IgD-negative memory B cell (primary cell): ENCODE measurements around the gene FAM163B. TPM values are rescaled to one million over a fixed set of nuclear protein-coding genes. Genes with fewer than 3 reads are reported as not detected.

ENCODE experiments used
- H3K27ac Mint-ChIP-seq, 3 donors: one replicate each; pipeline ENCODE4 v1.8.0; 2020 to 2022; ENCODE audit warnings: mild to moderate bottlenecking in 3 of 3, mixed read lengths in 3 of 3, moderate library complexity in 1 of 3
- H3K27me3 Mint-ChIP-seq: one replicate; pipeline ENCODE4 v1.8.0; 2021; ENCODE audit warnings: mixed read lengths
- H3K36me3 Mint-ChIP-seq: one replicate; pipeline ENCODE4 v1.8.0; 2020; ENCODE audit warnings: mild to moderate bottlenecking, mixed read lengths
- H3K4me1 Mint-ChIP-seq, 3 donors: one replicate each; pipeline ENCODE4 v1.8.0; 2020 to 2022; ENCODE audit warnings: mixed read lengths in 3 of 3, mild to moderate bottlenecking in 1 of 3
- H3K4me3 Mint-ChIP-seq, 4 donors: one replicate each; pipeline ENCODE4 v1.8.0; 2020 to 2022; ENCODE audit warnings: mild to moderate bottlenecking in 4 of 4, mixed read lengths in 4 of 4, moderate library complexity in 3 of 4
- H3K9me3 Mint-ChIP-seq, 3 donors: one replicate each; pipeline ENCODE4 v1.8.0; 2020 to 2021; ENCODE audit warnings: mixed read lengths in 3 of 3, mild to moderate bottlenecking in 1 of 3
- polyA plus RNA-seq: library from polyadenylated mRNA; unstranded; fragments of 300-500 nt; fragmentation: Illumina TruSeq; gene quantifications from one replicate; pipeline ENCODE4 v1.2.3, GENCODE V29; 2021

The FAM163B gene
- polyA plus RNA-seq, 1 donor from 2014 or later = not detected

DNA sequence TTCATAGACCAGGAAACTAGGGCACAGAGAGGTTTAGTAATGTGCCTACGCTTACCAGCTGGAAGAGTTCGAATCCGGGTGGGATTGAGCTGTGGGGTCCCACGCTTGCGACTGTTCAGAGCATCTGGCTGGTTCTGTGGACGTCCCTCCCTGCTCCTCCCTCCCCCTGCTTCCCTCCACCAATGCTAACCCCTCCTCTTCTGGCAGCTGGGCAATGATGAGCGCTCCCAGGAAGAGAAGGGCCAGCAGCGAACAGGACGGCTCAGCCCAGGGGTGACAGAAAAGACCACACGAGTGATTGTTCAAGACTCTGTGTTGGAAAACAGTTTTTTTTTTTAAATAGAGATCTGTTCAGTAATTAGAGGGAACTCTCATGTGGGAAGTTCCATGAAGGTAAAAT lies 6.9 kb downstream of the FAM163B start:
- H3K36me3 Mint-ChIP-seq = no peaks in the 10 kb centered on the region
- H3K9me3 Mint-ChIP-seq = peaks cover 0 to 4% (median 2%) of the 10 kb centered on the region in 3 donors
- H3K4me3 Mint-ChIP-seq = no peak overlapping the region
- peaks cover 2 to 9% (median 8%) of the 10 kb centered on the region in 3 donors for H3K4me1 Mint-ChIP-seq
- peaks cover 22% of the 10 kb centered on the region for H3K27me3 Mint-ChIP-seq
- H3K27ac Mint-ChIP-seq = peak overlapping the region in 1 of 3 donors; percentile 84

DNA sequence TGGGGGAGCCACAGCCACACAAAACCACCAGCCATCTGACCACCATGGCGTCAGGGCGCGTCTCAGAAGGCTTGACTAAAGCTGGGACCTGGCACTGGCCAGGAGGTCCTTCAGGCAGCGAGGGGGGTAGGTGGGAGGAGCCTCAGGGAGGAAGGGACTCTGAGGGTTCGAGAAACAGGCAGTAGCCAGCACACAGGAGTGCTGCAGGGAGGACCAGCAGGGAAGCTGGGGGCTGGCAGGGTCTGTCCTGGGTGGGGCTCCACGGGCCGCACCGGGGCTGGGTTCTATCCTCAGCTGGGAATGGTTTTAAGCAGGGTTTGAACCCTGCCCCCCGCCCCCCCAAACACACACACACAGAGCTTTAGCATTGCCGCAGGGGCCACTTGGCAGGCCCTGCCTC lies 7.4 kb downstream of the FAM163B start:
- Mint-ChIP-seq H3K27ac (no peak overlapping the region), H3K36me3 (no peaks in the 10 kb centered on the region), H3K4me3 (no peak overlapping the region), H3K4me1 (peaks cover 2 to 9% (median 8%) of the 10 kb centered on the region in 3 donors), H3K9me3 (peaks cover 2 to 9% (median 5%) of the 10 kb centered on the region in 3 donors), H3K27me3 (peaks cover 19% of the 10 kb centered on the region)

DNA sequence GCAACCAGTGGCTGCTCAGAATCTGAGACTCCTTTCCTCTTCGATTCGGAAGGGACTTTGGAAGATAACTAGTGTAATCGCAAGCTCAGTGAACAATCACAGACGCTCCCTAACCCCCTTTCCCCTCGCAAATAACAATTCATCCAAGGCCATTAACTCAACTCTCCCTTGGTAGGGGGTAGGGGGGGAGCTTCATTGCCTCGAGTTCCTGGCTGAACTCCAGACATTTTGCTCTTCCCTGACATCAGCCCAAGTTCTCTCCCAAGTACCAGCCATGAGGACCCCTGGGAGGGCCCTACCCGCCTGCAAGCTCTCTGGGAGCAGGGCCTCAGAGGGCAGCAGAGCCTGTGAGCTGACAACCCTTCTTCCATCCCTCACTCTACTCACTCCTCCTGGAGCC lies 8.4 kb downstream of the FAM163B start:
- peak overlapping the region in 1 of 3 donors; percentile 89 for H3K27ac Mint-ChIP-seq
- H3K4me1 Mint-ChIP-seq = peaks cover 2 to 9% (median 8%) of the 10 kb centered on the region in 3 donors
- H3K36me3 Mint-ChIP-seq = no peaks in the 10 kb centered on the region
- H3K4me3 Mint-ChIP-seq = no peak overlapping the region
- peaks cover 2 to 9% (median 5%) of the 10 kb centered on the region in 3 donors for H3K9me3 Mint-ChIP-seq
- H3K27me3 Mint-ChIP-seq = peaks cover 15% of the 10 kb centered on the region

DNA sequence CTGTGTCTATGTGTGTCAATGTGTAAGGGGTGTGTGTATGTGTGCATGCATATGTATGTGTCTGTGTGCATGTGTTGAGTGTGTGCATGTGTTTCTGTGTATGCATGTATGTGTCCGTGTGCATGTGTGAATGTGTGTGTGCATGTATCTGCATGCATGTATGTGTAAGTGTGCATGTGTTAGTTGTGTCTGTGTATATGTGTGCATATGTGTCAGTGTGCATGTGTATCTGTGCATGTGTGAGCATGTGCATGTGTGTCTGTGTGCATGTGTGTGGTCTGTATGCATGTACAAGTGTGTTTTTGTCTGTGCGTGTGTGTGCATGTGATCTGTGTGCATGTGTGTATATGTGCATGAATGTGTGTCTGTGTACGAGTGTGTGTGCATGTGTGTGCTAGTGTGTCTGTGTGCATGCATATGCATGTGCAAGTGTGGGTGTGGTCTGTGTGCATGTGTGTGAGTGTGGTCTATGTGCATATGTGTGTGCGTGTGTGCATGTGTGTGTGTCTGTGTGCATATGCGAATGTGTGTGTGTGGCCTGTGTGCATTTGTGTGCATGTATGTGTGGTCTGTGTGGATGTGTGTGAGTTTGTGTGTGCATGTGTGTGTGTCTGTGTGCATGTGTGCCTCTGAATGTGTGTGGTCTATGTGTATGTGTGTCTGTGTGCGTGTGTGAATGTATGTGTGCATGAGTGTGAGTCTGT lies 9.6 kb downstream of the FAM163B start:
- Mint-ChIP-seq H3K4me1 (peaks cover 0 to 7% (median 4%) of the 10 kb centered on the region in 3 donors), H3K27ac (no peak overlapping the region), H3K36me3 (no peaks in the 10 kb centered on the region), H3K4me3 (no peak overlapping the region), H3K27me3 (peaks cover 9% of the 10 kb centered on the region), H3K9me3 (peaks cover 2 to 9% (median 5%) of the 10 kb centered on the region in 3 donors)

DNA sequence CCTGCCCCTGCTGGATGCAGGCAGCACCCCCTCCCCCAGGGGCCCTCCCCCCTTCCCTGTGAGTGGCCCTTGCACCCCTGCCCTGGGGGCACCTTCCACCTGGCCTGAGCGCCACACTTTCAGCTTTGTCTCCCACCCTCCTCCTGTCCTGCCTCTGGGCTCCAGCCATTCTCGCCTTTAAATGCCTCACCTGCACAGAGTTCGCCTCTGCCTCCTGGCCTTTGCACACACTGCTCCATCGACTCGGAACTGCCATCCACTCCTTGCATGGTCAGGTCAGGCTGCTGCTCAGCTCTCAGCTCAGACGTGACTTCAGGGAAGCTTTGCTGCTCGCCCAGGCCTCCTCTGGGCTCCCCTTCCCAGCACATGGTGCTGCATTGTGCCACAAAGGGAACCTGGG lies 10.2 kb downstream of the FAM163B start:
- Mint-ChIP-seq H3K4me1 (peaks cover 0 to under 1% (median 0%) of the 10 kb centered on the region in 3 donors), H3K9me3 (peaks cover 2 to 9% (median 5%) of the 10 kb centered on the region in 3 donors), H3K27ac (no peak overlapping the region), H3K36me3 (no peaks in the 10 kb centered on the region), H3K27me3 (peaks cover 7% of the 10 kb centered on the region), H3K4me3 (no peak overlapping the region)

DNA sequence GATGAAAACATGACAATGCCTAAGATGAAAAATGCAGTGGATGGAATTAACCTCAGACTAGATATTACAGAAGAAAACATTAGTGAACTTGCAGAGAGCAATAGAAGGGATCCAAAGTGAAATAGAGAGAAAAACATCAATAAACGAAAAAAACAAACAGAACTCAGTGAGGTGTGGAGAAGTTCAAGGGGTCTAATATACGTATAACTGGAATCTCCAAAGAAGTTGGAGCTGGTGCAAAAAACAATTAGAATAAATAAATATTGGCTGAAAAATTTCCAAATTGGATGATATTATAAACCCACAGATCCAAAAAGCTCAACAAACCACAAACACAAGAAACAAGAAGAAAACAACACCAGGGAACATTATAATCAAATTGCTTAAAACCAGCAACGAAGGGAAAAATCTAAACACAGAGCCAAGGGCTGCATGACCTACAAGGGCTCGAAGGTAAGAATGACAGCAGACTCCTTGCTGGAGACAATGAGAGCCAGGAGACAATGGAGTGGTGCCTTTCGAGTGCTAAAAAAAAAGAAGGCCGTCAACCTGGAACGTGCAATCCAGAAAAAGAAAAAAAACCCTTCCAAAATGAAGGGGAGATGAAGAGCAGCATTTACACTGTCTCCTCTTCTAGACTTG lies 11.8 kb downstream of the FAM163B start:
- Mint-ChIP-seq H3K4me1 (no peaks in the 10 kb centered on the region), H3K36me3 (no peaks in the 10 kb centered on the region), H3K9me3 (peaks cover 2 to 9% (median 5%) of the 10 kb centered on the region in 3 donors), H3K27ac (no peak overlapping the region), H3K4me3 (no peak overlapping the region), H3K27me3 (peaks cover 4% of the 10 kb centered on the region)

DNA sequence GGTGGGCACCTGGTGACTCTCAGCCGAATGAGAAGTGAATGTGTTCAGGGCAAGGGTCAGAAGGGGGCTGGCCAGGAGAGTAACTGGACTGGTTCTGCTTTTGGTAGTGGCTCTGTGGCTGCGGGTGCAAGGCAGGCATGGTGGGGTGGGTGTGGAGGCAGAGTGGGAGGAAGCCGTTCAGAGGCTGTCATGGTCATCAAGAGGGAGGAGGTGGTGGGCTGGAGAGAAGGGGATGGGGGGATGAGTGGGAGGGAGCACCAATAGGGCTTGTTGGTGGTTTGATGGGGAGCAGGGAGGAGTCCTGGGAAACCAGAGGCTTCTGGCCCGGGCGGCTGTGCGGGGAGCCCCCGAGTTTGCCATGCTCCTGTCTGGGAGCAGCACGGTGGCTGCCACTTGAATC lies 13.3 kb downstream of the FAM163B start:
- H3K4me3 Mint-ChIP-seq = peak overlapping the region in 1 of 4 donors; percentile 41

DNA sequence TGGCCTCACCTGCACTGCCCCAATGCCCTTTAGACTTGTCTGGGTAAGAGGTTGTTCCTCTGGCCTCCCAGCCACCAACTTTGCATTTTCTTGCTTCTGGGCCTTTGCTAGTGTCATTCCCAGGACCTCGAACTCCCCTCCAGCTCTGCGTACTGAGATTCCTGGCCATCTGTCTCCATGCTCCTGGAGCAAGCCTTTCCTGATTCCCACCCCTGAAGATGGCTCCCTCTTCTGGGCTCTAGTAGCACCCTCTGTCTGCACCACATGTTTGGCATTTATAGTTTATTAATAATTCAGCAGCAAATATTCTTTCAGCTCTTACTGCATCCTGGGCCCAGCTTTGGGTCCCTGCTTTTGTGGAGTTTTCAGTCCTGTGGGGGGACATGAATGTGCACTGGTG lies 14.9 kb downstream of the FAM163B start:
- Mint-ChIP-seq H3K9me3 (peaks cover 2 to 9% (median 5%) of the 10 kb centered on the region in 3 donors), H3K4me3 (no peak overlapping the region), H3K36me3 (no peaks in the 10 kb centered on the region), H3K27me3 (peaks cover 6% of the 10 kb centered on the region), H3K4me1 (no peaks in the 10 kb centered on the region), H3K27ac (no peak overlapping the region)

More for the DNA sequence above, 13.3 kb downstream of the FAM163B start:
- Mint-ChIP-seq H3K36me3 (no peaks in the 10 kb centered on the region), H3K27me3 (peaks cover 4% of the 10 kb centered on the region), H3K9me3 (peaks cover 2 to 9% (median 5%) of the 10 kb centered on the region in 3 donors), H3K27ac (no peak overlapping the region), H3K4me1 (no peaks in the 10 kb centered on the region)

DNA sequence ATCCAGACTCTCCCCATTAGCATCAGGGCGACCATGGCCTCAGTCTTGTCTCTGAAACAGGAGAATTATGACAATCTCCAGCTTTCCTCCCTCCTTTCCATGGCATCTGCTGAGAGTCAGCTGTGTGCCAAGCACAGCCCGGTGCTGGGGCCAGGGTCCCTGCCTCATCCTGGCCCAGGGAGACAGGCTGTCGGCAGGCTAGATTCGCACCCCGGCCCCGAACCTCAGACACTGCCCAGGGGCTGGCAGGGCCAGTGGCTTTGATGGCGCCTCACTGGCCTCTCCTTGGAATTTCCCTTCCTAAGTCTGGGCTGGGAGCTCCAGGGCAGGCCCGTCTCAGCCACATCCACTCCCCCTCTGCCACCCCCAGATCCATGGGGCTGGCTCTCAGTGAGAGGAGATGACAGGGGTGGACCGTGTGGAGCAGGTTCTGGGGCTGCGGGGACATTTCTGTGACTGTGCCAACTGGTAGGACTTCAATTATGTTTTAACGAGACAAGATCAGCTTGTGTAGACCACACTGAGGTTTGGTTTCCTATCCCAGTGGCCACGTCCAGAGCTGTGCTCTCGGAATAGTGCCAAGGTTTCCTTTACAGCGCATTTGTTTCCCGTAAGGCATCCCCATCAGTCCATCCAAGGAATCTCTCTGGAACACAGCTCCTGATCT lies 15.5 kb downstream of the FAM163B start:
- Mint-ChIP-seq H3K36me3 (no peaks in the 10 kb centered on the region), H3K4me3 (no peak overlapping the region), H3K27me3 (peaks cover 6% of the 10 kb centered on the region), H3K4me1 (no peaks in the 10 kb centered on the region), H3K9me3 (peaks cover 2 to 9% (median 5%) of the 10 kb centered on the region in 3 donors), H3K27ac (no peak overlapping the region)

DNA sequence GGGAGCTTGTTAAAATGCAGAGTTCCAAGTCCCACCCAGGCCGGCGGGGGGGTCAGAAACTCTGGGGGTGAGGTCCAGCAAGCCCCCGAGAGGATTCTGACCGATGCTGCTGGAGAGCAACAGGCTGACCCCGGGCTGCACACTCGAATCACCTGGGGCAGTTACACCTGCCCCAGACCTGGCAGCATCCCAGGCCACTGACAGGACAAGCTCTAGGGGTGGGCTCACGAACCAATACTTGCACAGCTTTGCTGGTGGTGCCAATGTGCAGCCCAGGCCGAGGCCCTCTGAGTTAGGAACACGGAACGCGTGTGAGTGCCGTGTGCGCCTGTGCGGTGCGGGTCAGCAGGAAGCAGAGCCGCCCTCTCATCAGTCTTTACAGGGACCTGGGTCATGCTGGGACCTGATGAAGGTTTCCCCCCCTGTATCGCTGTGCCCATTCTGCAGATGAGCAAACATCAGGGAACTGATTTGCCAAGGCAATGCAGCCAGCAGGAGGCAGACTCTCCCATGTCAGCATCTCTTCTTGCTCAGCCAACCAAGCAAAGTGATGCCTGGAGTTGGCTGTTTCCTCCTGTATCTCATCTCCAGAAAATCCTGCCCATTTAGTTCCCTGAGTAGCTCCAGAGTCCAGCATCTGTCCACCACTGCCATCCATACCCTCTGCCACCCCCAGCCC lies 16.3 kb downstream of the FAM163B start:
- Mint-ChIP-seq H3K27ac (no peak overlapping the region), H3K27me3 (peaks cover 6% of the 10 kb centered on the region), H3K4me1 (no peaks in the 10 kb centered on the region), H3K36me3 (no peaks in the 10 kb centered on the region), H3K4me3 (no peak overlapping the region), H3K9me3 (peaks cover 2 to 9% (median 4%) of the 10 kb centered on the region in 3 donors)

DNA sequence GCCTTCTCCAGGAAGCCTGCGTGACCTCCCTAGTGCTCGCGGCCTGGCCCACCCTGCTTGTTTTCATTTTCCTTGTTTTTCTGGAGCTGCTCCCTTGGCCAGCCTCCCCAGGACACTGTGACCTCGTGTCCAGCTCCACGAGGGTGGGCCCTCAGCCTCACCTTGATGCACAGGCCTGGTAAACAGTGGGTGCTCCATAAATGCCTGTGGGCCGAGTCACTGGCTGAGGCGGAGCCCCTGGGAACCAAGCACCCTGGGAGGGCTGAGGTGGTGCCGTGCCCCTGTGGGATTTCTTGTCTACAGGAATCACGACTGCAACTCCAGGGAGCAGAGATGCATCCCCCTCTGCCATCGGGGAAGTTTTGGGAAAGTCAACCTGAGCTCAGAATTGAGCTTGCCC lies 17.2 kb downstream of the FAM163B start:
- Mint-ChIP-seq H3K27ac (no peak overlapping the region), H3K36me3 (no peaks in the 10 kb centered on the region), H3K4me1 (no peaks in the 10 kb centered on the region), H3K9me3 (peaks cover 0 to 3% (median 1%) of the 10 kb centered on the region in 3 donors), H3K4me3 (no peak overlapping the region), H3K27me3 (peaks cover 6% of the 10 kb centered on the region)

DNA sequence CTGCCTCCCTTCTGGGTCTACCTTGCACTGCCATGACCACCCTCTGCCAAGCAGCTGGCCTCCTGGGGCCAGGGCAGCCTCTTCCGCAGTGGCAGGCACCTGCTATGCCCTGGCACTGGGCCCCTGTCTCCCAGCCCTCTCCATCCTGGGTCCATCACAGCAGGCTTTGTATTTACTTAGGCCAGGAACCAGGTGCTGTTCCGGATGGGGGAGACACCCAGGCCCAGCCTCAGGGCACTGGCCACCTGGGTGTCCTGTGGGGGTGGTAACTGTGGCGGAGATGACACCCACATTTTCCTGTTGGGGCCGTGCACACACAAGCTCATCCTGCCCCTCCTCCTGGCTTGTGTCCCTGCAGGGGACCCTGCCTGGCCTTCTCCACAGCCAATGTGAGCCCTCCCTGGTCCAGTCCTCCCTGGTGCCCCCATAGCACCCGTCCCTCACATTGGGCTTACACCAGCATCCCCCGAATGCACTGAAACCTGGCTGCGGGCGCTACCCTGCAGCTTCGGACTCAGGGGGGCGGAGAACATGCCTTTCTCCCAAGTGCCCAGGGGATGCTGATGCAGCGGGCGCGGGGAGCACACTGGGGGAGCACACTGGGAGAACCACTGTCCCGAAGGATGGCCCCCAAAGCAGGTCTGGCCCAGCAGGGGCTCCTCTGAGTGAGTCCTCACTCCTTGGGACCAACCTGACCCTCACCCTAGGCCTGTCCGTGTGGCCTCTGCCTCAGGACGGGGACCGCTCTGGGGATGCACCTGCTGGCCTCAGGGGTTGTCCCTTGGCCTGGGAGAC lies 17.9 kb downstream of the FAM163B start:
- Mint-ChIP-seq H3K4me1 (no peaks in the 10 kb centered on the region), H3K27ac (no peak overlapping the region), H3K9me3 (no peaks in the 10 kb centered on the region), H3K36me3 (no peaks in the 10 kb centered on the region), H3K4me3 (no peak overlapping the region), H3K27me3 (peaks cover 7% of the 10 kb centered on the region)

DNA sequence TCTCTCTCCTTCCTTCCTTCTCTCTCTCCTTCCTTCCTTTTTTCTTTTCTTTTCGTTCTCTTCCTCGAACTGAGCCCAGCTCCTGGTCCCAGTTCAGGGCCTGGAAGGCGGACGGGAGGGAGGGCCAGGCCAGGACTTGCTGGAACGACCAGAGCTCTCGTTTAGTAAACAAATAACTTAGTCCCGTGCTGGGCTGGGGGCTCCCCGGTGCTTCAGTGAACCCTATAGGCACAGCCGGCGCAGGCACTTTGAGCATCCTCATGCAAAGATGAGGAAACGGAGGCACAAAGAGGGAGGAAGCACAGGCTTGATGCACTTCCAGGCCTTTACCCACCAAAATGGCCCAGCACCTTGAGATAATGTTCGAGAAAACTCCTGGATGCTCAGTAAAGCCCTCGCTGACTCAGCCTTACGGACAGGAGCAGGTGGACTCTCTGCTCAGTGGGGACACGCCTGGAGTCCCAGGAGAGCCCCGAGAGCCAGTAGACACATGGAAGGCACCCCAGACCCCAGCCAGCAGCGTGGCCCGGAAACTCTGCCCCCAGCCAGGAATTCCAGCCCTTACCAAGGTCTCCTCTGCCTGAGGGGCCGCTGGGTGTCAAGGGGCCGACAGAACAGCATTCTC lies 18.8 kb downstream of the FAM163B start:
- Mint-ChIP-seq H3K27me3 (peaks cover 15% of the 10 kb centered on the region), H3K36me3 (no peaks in the 10 kb centered on the region), H3K27ac (no peak overlapping the region), H3K9me3 (no peaks in the 10 kb centered on the region), H3K4me3 (no peak overlapping the region), H3K4me1 (peaks cover 0 to 5% (median 5%) of the 10 kb centered on the region in 3 donors)
